ENCODE results near the gene CC2D2B. TPM values are rescaled to one million over a fixed set of nuclear protein-coding genes. Genes with fewer than 3 reads are reported as not detected.

The CC2D2B gene
- total and polyA plus RNA-seq, 2 of the 13 experiments (the other 11 are each of a cell fraction or from before 2014, with no cell fraction given): 0.20 TPM; not detected in 1

DNA sequence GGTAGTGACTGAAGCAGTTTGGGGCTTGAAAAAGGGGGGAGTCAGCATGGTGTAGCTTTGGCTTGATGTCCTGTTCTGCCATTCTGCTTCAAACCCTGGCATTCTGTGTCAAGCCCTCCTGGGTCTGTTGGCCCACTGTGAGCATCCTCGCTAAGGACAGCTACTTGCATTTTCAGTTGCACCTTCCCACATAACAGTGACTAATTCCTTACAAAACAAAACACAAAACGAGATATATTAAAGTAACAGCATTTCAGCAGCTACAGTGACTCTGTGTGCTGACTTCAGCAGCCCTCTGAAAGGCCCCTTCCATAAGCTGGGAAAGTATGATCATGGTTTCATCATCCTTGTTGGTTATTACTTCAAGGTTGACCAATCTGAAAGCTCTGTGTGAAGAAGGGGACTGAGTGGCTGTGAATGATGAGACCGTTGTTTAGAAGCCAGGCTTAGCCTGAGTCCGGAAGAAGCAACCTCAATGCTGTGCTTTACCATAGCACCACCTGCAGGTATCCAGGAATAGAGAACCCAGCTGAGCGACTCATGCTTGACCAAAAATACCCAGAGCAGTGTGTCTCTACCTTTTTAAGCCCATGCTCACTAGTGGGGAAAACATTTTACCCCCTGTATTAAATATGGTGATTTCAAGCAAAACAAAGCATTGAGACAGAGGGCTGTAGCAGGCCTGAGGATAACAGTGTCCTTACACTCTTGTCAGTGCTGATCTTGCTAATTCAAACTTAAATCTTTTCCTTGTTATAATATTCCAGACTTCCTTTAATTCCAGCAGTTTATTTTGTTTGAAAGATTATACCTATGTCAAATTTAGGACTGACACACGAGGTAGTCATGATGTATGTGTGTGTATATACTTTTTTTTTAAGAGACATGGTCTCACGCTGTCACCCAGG, 42.6 kb upstream of the CC2D2B start (continued):
- TF ChIP-seq, protein P1, sequence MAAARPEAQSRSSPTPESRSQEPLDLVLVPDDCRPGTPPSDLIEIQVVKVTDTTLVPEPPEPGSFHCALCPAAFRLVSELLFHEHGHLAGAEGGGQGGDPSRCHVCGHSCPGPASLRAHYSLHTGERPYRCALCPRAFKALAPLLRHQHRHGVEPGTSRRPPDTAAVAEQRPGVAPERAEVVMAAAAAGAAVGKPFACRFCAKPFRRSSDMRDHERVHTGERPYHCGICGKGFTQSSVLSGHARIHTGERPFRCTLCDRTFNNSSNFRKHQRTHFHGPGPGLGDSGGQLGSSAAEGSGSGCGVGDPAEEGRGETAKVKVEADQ (CRISPR knock-in tag; IDR thresholded peaks at IDR 0.05; ENCODE audit: borderline replicate concordance): no peak
- TF ChIP-seq, protein P2, sequence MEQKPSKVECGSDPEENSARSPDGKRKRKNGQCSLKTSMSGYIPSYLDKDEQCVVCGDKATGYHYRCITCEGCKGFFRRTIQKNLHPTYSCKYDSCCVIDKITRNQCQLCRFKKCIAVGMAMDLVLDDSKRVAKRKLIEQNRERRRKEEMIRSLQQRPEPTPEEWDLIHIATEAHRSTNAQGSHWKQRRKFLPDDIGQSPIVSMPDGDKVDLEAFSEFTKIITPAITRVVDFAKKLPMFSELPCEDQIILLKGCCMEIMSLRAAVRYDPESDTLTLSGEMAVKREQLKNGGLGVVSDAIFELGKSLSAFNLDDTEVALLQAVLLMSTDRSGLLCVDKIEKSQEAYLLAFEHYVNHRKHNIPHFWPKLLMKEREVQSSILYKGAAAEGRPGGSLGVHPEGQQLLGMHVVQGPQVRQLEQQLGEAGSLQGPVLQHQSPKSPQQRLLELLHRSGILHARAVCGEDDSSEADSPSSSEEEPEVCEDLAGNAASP (CRISPR knock-in tag; IDR thresholded peaks at IDR 0.05; ENCODE audit: borderline replicate concordance): peak; percentile 39; the same call in 1 of the 2 replicates
- TF ChIP-seq, protein P3, sequence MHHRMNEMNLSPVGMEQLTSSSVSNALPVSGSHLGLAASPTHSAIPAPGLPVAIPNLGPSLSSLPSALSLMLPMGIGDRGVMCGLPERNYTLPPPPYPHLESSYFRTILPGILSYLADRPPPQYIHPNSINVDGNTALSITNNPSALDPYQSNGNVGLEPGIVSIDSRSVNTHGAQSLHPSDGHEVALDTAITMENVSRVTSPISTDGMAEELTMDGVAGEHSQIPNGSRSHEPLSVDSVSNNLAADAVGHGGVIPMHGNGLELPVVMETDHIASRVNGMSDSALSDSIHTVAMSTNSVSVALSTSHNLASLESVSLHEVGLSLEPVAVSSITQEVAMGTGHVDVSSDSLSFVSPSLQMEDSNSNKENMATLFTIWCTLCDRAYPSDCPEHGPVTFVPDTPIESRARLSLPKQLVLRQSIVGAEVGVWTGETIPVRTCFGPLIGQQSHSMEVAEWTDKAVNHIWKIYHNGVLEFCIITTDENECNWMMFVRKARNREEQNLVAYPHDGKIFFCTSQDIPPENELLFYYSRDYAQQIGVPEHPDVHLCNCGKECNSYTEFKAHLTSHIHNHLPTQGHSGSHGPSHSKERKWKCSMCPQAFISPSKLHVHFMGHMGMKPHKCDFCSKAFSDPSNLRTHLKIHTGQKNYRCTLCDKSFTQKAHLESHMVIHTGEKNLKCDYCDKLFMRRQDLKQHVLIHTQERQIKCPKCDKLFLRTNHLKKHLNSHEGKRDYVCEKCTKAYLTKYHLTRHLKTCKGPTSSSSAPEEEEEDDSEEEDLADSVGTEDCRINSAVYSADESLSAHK (CRISPR knock-in tag; IDR thresholded peaks at IDR 0.05; ENCODE audit: borderline replicate concordance): no peak
- TF ChIP-seq, protein P4, sequence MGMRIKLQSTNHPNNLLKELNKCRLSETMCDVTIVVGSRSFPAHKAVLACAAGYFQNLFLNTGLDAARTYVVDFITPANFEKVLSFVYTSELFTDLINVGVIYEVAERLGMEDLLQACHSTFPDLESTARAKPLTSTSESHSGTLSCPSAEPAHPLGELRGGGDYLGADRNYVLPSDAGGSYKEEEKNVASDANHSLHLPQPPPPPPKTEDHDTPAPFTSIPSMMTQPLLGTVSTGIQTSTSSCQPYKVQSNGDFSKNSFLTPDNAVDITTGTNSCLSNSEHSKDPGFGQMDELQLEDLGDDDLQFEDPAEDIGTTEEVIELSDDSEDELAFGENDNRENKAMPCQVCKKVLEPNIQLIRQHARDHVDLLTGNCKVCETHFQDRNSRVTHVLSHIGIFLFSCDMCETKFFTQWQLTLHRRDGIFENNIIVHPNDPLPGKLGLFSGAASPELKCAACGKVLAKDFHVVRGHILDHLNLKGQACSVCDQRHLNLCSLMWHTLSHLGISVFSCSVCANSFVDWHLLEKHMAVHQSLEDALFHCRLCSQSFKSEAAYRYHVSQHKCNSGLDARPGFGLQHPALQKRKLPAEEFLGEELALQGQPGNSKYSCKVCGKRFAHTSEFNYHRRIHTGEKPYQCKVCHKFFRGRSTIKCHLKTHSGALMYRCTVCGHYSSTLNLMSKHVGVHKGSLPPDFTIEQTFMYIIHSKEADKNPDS (CRISPR knock-in tag; IDR thresholded peaks at IDR 0.05): no peak
- TF ChIP-seq KLF6 (CRISPR knock-in tag; IDR thresholded peaks at IDR 0.05): no peak
- no peak for TF ChIP-seq SIX4 (CRISPR knock-in tag; IDR thresholded peaks at IDR 0.05)
- TF ChIP-seq, protein P5, sequence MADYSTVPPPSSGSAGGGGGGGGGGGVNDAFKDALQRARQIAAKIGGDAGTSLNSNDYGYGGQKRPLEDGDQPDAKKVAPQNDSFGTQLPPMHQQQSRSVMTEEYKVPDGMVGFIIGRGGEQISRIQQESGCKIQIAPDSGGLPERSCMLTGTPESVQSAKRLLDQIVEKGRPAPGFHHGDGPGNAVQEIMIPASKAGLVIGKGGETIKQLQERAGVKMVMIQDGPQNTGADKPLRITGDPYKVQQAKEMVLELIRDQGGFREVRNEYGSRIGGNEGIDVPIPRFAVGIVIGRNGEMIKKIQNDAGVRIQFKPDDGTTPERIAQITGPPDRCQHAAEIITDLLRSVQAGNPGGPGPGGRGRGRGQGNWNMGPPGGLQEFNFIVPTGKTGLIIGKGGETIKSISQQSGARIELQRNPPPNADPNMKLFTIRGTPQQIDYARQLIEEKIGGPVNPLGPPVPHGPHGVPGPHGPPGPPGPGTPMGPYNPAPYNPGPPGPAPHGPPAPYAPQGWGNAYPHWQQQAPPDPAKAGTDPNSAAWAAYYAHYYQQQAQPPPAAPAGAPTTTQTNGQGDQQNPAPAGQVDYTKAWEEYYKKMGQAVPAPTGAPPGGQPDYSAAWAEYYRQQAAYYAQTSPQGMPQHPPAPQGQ (CRISPR knock-in tag; IDR thresholded peaks at IDR 0.05; ENCODE audit: borderline replicate concordance): no peak
- no peak for TF ChIP-seq RAD51 (IDR thresholded peaks at IDR 0.05; ENCODE audit: borderline replicate concordance)
- peak; percentile 86 for TF ChIP-seq STAG1 (CRISPR knock-in tag; IDR thresholded peaks at IDR 0.05)
- no peak for TF ChIP-seq NR1H2 (CRISPR knock-in tag; IDR thresholded peaks at IDR 0.05; ENCODE audit: borderline replicate concordance, low read depth)
- no peak for TF ChIP-seq ZSCAN21 (CRISPR knock-in tag; IDR thresholded peaks at IDR 0.05; ENCODE audit: borderline replicate concordance)
